ENCODE data around the gene RGS3.
A peak's percentile ranks its signal among the peaks of the same experiment; 100 is the strongest.

The RGS3 gene

DNA sequence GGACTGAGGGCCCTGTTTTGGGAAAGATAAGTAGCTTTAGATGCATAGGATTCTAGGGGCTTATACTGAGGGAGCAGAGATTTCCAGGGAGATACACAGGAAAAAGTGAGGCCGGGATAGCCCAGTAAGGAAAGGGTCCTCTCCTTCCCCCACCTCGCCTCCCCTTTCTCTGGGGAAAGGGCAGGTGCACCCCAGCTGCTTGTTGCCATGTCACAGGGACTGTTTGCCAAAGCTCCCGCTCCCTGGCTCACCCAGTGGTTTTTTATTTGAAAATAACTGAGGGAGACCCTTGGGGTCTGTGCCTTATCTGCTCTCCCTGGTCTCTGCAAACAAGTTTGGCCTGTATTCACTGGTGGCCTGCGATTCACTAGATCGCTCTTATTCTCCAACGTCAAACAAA lies 51.2 kb downstream of the RGS3 start:
- TF ChIP-seq CTCF (IDR thresholded peaks at IDR 0.05): no peak
- peak overlapping the region; percentile 43 for H3K27ac Mint-ChIP-seq
- DNase-seq: no peak
- H3K4me3 Mint-ChIP-seq: no peak overlapping the region
- peaks cover 6% of the 10 kb centered on the region for H3K36me3 Mint-ChIP-seq (ENCODE audit: low read depth)
- peaks cover 12% of the 10 kb centered on the region for H3K27me3 Mint-ChIP-seq (ENCODE audit: low read depth, poor library complexity)
- no peaks in the 10 kb centered on the region for H3K9me3 Mint-ChIP-seq
- H3K4me1 Mint-ChIP-seq: peaks cover 61% of the 10 kb centered on the region

GRCh38 chr9:113515862-113516261 lies 52.3 kb downstream of the RGS3 start:
- Mint-ChIP-seq H3K27ac (no peak overlapping the region), H3K9me3 (no peaks in the 10 kb centered on the region), H3K27me3 (ENCODE audit: low read depth, poor library complexity) (peaks cover 11% of the 10 kb centered on the region), H3K36me3 (ENCODE audit: low read depth) (peaks cover 6% of the 10 kb centered on the region), H3K4me3 (no peak overlapping the region), H3K4me1 (peaks cover 72% of the 10 kb centered on the region)
- TF ChIP-seq CTCF (IDR thresholded peaks at IDR 0.05): no peak
- no peak for DNase-seq

DNA sequence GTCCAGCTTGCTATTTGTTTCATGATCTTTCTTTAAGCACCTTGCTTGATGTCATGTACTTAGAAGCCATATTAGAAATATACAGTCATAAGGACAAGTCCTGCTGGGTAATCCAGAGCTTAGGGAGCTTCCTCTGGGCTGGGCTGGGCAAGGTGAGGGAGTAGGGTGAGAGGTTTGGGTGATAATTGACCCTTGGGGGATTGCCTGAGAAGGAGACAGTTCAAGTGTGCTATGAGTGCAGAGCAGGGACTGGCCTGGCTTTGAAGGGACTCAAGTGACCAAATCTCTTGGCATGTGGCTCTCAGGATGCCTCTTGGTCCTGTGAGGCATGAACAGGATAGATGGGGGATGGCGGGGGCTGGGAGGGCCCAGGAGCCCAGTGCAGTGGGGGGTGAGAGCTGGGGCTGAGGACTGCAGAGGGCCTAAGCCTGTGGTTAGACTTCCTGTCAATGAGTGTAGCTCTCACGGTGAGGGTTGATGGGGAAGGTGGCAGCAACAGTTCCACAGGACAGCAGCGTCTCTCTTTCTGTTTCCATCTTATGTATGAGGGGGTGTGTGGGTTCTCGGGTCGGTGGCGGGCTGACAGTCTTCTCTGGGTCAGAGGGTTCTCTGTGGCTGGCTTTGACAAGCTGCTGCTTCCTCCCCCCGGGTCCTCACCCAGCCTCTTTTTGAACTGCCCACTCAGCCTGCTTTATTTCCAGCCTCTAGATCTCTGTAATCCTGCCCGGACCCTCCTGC lies 53.5 kb downstream of the RGS3 start:
- Mint-ChIP-seq H3K27me3 (ENCODE audit: low read depth, poor library complexity) (peaks cover 11% of the 10 kb centered on the region), H3K9me3 (no peaks in the 10 kb centered on the region), H3K4me1 (peaks cover 69% of the 10 kb centered on the region), H3K4me3 (no peak overlapping the region), H3K27ac (peak overlapping the region; percentile 43), H3K36me3 (ENCODE audit: low read depth) (peaks cover 6% of the 10 kb centered on the region)
- no peak for TF ChIP-seq CTCF (IDR thresholded peaks at IDR 0.05)
- DNase-seq: no peak

DNA sequence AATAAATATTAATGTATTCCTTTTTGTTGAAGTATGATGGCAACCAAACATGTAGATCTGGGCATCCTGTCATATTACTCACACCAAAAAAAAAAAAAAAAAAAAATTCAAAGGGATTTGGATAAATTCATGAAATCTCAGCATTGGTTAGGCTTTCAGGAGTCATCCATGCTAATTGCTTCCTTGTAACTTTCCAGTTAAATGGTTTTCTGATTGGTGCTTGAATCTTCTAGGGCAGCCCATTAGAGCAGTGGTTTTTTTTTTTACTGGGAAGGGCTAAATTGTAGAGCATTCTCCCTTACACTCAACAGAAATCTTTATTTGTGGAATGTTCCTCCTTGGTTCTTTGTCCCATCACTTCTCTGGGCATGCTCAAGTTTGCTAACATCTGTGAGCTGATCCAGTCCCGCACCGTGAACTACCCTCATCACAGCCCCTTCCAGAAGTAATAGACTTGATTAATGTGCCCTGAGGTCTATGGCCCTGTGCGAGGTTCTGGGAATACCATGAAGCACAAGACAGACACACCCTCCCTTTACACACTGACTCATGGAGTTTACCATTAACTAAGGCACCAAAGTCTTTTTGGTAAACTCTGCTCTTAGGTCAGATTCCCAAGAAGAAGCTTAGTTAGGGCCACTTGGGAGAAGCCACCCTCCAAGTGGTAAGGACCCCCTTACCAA lies 56.0 kb downstream of the RGS3 start:
- no peak for TF ChIP-seq CTCF (IDR thresholded peaks at IDR 0.05)
- H3K9me3 Mint-ChIP-seq: no peaks in the 10 kb centered on the region
- H3K27me3 Mint-ChIP-seq (ENCODE audit: low read depth, poor library complexity): peaks cover 11% of the 10 kb centered on the region
- no peak overlapping the region for H3K4me3 Mint-ChIP-seq
- no peaks in the 10 kb centered on the region for H3K36me3 Mint-ChIP-seq (ENCODE audit: low read depth)
- H3K4me1 Mint-ChIP-seq: peaks cover 70% of the 10 kb centered on the region
- no peak for DNase-seq
- no peak overlapping the region for H3K27ac Mint-ChIP-seq

DNA sequence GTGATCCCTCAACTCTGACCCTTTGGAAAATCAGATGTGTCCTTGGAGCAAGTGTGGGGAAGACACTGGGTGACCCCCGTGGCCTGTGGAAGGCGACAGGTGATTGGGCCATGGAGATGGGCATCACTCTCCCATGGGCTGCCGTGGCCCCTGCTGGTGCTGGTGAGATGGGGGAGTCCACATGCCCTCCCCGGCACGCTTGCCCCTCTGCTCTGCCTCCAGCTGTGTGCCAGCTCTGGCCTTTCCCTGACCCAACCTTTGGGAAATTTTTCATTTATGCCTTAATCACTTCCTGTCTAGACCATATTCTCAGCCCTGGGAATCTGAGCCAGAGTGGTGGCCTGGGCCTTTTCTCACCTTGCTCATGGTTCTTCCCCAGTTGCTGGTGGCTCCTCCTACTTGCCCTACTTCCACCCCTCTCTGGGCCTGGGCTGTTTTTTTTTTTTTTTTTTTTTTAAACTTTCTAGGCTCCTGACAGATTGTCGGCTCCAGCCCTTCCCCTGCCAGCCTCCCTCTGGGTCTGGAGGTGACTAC lies 56.6 kb downstream of the RGS3 start:
- Mint-ChIP-seq H3K4me1 (peaks cover 70% of the 10 kb centered on the region), H3K27me3 (ENCODE audit: low read depth, poor library complexity) (peaks cover 9% of the 10 kb centered on the region), H3K9me3 (no peaks in the 10 kb centered on the region), H3K4me3 (no peak overlapping the region), H3K36me3 (ENCODE audit: low read depth) (no peaks in the 10 kb centered on the region), H3K27ac (no peak overlapping the region)
- no peak for DNase-seq
- TF ChIP-seq CTCF (IDR thresholded peaks at IDR 0.05): no peak
